NCI-H82 (cell line): ENCODE measurements around the gene NECTIN1.
"Not testable (repeated sequence)": the region's sequence is repeated elsewhere in the genome, so short reads cannot be mapped to it uniquely, and the experiment has no call there.

ENCODE experiments used
- DNase-seq: peaks from one replicate; lab custom pipeline; 2025; lab: John Stamatoyannopoulos, UW

NECTIN1 gene

DNA sequence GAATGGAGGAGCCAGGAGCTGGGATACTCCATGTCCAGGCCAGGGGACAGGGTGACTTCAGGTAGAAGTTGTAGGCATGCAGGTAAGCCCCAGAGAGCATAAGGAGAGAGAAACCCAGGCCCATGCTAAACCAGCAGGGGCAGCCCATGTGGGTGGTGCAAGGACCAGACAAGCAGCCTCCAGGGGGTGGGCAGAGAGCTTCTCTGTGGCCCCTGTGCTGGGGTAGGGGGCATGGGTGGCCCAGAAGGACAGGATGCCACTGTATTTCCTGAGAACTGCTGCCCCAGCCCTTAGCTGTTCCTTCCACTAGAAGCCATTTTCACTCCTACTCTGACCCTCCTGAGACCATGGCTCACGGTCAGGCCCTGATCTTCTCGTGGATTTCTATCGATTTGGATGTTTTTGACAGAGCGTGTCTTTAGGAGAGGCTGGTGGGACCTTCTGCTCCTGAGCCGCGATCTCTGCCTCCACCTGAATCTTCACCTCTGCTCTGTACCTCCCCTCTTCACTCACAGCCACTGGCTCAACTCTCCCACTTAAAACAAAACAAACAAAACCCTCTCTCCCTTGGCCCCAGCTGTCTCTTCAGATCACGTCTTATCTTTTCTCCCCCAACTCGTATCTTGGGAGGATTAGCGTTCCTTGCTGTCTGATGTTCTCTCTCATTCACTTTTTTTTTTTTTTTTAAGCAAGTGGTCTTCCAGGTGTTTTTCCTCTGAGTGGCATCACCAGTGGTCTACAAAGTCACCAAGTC lies 112.2 kb downstream of the NECTIN1 start:
- peak; percentile 68 for DNase-seq

DNA sequence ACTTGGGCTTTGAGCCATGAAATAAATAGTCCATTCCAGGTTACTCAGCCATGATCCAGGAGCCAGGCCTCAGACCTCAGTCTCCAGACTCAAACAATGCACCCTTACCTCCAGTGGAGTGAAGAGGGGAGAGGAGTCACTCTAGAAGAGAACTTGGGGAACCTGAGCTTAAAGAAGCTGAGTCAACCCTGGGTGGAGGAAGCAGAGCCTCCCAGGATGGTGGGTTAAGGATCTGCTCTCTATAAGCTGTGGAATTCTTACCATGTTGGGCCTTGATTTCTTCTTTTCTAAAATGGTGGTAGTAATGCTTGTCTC lies 113.2 kb downstream of the NECTIN1 start:
- DNase-seq = no peak

DNA sequence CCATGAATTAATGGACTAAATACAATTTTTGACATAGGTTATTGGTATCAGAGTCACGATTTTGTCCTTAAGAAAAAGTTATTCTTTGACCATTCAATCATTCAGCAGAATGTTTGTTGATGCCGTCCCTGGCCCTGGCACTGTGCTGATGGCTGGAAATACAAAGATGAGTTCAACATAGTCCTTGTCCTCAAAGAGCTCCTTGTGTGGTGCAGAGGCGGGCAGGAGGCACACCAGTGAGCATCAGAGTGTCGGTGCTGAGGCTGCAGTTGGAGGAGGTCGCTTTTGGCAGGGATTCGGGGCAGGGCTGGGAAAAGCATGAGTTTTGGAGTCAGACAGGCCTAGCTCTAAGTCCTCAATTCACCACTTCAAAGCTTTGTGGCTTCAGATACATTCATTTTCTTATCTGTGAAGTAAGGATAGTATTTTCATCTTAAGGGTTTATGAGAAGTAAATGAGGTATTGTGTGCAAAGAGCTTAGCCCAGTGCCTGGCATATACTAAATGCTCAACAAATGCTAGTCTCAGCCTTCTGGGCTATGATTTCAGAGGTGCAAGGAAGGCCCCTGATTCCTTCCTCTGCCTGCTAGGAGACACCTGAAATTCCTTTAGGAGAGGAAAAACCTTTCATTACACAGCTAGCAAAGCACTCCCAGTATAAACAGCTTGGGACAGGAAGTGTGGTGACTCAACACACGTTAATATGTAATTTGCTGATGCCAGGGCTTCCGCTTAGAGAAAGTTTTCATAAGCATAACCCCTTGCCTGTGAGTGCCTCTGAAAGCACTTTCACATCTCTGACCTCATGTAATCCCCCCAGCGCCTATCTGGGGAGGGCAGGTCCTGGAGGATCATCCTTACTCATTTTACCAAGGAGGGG lies 113.8 kb downstream of the NECTIN1 start:
- peak; percentile 34 for DNase-seq

DNA sequence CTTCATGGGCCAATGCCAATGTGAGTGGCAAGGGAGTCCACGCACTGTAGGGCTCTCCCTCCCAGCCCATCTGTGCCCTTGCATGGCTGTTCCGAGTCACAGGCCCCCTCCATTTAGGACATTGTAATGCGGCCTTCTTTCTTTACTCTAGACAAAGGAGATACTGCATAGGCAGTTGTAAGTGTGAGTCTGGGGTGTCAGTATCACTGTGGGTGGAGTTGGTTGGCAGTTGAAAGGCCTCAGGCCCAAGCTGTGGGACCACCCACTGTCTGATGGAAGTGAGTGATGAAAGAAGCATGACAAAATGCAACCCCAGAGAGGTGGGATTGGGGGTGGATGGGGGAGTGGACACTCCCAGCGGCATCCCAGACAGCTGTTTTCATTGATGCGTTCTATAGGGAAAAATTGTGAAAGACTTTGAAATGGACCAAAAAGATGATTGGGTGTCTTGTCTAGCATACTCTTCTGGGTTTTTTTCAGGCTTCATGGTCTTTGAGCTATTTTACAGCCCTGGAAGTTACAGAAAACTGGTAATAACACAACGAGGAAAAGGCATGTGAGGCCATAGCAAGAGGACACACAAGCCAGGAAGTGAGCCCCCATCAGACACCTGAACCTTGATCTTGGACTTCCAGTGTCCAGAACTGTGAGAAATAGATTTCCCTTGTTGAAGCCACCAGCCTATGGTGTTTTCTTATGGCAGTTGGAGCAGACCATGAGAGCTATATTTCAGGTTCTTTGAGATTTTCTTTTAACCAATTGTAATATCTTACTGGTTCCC lies 114.6 kb downstream of the NECTIN1 start:
- DNase-seq = no peak

DNA sequence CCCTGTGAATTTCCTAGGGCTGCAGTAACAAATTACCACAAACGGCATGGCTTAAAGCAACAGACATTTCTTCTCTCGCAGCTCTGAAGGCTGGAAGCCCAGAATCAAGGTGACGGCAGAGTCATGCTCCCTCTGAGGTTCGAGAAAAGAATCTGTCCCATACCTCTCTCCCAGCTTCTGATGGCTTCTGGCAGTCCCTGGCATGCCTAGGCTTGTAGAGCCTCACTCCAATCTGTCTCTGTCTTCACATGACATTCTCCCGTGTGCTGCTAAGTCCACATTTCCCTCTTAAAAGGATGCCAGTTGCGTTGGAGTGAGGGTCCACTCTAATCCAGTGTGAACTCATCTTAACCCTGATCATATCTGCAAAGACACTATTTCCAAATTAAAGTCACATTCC lies 116.2 kb downstream of the NECTIN1 start:
- no peak for DNase-seq

DNA sequence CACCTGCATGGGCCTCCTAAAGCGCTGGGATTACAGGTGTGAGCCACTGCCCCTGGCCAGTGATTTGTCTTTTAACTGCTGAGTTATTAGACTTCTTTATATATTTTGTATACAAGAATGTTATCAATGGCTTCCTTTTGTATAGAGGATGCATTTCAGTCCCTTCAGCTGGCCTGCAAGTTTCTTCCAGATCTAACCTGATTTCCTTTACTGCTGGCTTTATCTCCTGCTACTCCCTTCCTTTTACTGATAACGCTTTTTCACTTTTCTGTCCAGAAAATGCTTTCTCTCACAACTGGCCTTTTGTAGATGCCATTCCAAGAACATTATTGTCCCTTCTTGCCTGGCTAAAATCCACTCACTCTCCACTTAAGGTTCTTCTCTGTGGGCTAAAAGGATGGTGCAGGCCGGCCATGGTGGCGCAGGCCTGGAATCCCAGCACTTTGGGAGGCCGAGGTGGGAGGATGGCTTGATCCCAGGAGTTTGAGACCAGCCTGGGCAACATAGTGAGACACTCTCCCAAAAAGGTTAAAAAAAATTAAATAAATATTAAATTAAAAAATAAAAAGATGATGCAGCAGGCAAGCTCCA lies 118.1 kb downstream of the NECTIN1 start:
- no peak for DNase-seq

DNA sequence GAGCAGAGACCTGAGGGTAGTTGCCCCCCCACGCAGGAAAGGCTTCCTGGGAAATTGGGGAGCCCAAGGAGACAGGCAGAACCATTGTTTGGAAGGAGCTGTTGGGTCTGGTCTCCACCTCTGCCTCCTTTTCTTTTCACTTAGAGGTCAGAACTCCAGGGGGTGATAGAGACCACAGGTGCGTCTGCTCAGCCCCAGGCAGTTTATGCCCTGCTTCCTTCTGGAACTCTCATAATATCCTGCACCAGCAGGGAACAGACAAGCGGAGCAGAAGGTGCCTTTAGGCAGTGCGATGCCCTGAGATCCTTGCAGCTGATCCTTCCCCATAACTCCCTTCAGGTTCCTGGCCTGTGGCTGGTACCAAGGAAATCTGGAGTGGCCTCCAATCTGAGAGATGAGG lies 120.2 kb downstream of the NECTIN1 start:
- DNase-seq = peak; percentile 21

DNA sequence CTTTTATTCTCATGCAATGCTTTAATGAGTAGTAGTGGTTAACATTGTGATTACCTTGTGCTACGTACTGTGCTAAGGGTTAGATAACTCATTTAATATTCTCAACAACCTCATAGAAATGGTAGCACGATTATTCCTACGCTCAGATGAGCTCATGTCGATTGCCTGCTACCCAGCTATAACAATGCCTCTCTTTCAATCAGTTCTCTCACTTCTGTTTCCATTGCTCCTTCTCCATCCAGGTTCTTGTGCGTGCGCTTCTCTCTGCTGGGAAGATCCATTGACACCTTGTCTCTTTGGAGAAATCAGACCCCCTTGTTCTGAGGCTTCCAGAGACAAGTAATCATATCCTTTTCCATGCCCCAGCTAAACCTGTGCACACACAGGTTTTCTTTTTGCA lies 120.8 kb downstream of the NECTIN1 start:
- no peak for DNase-seq

DNA sequence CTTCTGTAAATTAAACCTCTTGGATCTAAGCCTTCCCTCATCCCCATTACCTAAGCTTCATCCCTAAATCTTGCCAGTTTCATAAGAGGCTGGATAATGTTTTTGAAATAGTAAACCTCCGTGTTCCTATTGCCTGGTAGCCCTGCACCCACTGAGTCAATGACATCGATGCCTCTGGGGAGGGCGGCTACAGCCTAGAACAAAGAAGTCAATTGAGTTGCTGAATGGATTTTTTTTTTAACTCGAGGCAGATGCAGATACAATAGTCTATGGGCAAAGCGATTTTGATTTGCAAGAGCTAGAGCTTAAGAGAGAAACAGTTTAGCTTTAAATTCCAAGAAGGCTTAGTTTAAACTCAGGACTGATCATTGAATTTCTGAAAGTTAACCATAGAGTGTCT lies 121.3 kb downstream of the NECTIN1 start:
- DNase-seq = no peak

DNA sequence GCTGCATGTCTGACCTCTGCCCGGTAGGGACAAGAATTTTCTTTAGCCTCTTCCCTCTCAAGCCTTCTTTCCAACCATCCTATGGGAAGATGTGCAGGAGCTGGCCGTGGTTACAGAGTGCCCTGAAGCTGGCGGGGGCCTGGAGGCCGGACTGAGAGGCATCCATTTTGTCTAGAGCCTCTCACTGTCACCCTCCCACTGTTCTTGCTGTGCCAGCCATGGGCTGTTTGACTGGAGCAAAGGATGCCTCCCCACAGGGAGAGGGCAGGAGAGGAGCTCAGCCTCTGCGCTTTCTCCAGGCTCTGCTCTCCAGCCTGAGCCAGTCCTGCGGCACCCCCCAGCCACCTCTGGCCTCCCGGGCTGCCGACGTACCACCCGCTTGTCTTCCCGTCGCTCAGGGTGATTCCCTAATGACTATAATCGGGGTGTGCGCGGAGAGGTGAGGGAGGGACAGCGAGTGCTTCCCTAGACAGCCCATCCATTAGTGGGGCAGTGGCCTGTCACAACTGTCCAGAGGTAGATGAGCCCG lies 123.8 kb downstream of the NECTIN1 start:
- no peak for DNase-seq

DNA sequence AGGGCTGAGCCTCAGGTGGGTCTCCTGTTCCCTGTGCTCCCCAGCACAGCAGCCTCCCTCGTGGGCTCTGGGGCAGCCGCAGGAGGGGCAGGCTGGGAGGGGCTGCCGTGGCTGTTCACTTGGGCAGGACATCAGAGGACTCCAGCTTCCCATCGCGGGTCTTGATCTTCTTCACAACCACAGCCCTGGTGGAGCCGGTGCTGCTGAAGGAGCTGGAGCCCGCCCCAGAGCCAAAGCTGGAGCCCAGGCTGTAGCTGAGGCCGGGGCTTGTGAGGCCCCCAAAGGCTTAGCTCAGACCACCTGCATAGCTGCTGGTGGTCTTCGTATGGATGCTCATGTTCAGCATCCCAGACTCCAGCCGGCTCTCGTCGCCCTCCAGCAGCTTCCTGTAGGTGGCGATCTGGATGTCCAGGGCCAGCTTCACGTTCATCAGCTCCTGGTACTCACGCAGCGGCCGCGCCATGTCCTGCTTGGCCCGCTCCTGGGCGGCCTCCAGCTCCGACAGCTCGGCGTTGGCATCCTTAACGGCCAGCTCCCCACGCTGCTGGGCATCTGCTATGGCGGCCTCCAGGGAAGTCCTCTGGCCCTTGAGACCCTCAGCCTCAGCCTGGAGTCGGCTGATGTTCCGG lies 126.1 kb downstream of the NECTIN1 start:
- DNase-seq = no peak

DNA sequence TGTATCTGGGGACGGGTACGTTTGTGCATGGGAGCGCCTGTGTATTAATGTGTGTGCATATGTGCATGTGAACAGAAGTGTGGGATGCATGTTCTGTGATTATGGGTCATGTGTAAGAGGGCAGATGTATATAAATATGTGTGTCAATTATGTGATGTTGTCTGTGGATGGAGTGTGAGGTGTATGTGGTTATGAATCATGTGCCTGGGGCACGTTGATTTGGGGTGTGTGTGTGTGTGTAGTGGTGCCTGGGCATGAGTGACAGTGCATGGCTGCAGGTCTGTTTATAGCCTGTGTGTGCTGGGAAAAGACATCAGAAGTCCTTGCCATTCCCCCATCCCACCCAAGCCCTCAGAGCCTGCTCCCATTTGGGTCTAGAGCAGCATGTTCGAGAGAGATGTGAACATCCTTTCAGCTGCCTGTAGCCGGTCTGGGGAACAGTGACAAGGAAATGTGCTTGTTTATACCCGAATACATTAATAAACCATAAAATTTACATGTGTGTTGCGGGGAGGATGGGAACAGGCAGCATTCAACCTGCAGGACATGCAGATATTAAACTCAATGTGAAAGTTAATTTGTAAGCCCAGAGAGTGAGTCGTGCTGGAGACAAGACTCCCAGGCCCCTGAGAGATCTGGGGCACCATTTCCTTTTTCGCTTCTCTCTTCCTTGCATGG lies 129.0 kb downstream of the NECTIN1 start:
- no peak for DNase-seq

DNA sequence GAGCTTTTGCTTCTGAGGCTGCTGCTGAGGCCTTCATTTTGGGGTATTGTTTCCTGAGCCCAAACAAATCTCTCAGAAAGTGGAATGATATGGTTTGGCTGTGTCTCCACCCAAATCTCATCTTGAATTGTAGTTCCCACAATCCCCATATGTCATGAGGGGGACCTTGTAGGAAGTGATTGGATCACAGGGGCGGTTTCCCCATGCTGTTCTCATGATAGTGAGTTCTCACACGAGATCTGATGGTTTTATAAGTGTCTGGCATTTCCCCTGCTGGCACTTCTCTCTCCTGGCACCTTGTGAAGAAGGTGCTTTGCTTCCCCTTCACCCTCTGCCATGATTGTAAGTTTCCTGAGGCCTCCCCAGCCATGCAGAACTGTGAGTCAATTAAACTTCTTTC lies 133.1 kb downstream of the NECTIN1 start:
- not testable (repeated sequence) for DNase-seq

DNA sequence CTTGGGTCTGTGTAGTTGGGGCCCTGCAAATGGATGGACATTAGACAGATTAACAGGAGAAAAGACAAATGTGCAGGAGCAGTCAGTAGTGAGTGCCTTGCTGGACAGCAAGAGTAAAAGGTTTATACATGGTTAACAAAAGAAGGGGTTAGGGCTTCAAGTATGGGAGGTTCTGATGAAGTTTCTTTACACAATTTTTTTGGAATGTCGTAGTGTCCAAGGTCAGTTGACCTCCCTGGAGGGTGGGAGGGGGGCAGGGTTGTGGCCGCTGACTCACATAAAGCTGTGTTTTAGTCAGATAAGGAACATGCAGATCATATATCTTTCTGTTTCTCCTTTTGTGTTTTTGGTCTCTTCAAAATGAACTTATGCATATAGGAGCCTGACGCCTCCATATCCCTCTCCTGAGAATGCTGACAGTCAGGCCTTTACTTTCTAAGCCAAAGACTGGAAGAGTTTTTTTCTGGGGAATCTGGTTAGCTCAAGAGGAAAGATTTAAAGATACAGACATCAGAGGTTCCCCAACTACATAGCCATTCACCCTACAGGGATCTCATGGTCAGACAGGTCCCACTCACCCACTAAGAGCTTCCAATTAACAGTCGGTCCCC lies 134.3 kb downstream of the NECTIN1 start:
- DNase-seq = no peak

DNA sequence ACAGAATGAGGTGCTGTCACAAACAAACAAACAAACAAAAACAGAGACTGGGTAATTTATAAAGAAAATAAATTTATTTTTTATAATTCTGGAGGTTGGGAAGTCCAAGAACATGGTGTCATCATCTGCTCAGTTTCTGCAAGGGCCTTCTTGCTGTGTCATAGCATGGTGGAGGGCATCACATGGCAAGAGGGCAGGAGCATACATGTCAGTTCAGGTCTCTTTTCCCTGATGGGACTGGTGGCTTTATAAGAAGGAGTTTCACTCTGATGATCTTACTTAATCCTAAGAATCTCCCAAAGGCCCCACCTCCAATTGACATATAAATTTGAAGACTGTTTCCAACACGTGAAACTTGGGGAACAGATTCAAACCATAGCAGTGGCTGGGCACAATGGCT lies 135.7 kb downstream of the NECTIN1 start:
- DNase-seq = no peak

DNA sequence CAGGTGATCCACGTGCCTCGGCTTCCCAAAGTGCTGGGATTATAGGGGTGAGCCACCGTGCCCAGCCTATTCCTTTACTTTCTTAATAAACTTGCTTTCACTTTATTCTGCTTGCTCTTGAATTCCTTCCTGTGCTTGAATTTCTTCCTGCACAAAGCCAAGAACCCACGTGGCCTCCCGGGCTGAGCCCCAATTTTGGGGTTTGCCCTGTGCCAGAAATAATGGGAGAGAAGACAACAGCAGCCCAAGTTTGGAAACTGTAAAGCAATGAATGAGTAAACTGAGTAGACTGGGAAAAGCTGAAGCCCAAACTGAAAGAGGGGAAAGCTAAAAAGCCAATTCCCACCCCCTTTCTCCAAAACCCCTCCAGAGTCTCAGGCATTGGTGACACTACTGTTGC lies 136.4 kb downstream of the NECTIN1 start:
- no peak for DNase-seq

DNA sequence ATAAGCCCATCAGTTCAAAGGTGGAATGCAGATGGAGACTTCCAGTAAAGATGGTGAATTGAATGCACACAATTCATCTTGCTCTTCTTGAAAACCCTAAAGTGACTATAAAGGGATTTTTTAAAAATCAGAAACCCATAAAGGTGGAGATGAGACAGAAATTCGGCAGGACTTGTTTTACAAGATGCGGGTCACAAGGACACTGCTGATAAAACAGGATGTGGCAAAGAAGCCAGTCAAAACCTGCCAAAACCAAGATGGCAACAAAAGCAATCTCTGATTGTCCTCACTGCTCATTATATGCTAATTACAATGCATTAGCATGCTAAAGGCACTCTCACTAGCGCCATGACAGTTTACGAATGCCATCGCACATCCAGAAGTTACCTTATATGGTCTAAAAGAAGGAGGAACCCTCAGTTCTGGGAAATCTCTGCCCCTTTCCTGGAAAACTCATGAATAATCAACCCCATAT lies 137.1 kb downstream of the NECTIN1 start:
- DNase-seq = no peak

DNA sequence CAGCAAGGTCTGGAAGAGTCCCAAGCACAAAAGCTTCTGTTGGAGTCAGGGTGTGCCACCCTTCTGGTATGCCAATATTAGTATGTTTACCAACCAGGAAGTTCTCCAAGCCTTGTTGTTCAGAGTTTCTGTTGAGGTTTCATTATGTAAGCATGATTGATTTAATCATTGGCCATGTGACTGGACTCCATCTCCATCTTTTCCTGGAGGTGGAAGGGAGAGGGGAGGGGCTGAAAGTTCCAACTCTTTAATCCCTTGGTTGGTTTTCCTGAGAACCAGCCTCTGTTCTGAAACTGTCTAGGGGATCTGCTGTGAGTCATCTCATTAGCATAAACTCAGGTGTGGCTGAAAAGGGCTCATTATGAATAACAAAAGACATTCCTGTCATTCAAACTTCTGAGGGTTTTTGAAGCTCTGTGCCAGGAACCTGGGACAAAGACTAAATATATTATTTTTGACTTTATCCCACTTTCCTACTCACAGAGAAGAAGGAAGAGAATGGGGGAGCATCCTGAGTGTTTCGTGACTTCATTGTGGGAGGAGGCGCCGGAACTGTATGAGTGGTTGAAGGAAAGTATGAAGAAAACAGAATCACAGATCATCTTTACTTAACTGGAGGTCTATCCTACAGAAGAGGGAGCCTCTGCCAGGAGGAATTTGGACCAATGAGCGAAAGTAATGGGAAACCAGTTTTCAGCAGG lies 138.2 kb downstream of the NECTIN1 start:
- peak; percentile 12 for DNase-seq

DNA sequence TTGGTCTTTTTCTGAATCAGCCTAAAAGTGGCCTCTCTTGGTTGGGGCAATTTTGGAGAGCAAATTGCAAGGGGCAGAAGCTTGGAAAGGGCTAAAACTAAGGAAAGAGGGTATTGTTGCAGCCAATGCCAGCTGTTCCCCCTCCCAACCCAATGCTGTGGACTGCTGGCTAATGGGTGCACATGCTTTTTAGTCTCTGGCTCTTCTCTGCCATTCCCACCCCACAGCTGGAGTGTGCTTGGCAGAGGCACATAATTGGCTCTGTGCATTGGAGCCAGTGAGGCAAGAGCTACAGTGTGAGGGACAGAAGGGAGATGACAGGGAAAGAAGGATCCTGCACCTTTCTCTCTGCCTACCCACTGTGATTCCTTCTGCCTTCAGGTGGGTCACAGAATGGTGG lies 140.0 kb downstream of the NECTIN1 start:
- no peak for DNase-seq
